Ramos (cell line): Measurements from ENCODE around the gene ANKRD65.
"Not testable (repeated sequence)": the region's sequence is repeated elsewhere in the genome, so short reads cannot be mapped to it uniquely, and the experiment has no call there.

ENCODE experiments used
- in situ Hi-C: fragments of 300-500 bp; cut with MboI; formaldehyde crosslinking; loops from one replicate; pipeline ENCODE4 v1.14.3; 2022; ENCODE audit warnings: low sequenced_read_pairs; ENCODE audit not compliant: unreplicated experiment

The ANKRD65 gene

DNA sequence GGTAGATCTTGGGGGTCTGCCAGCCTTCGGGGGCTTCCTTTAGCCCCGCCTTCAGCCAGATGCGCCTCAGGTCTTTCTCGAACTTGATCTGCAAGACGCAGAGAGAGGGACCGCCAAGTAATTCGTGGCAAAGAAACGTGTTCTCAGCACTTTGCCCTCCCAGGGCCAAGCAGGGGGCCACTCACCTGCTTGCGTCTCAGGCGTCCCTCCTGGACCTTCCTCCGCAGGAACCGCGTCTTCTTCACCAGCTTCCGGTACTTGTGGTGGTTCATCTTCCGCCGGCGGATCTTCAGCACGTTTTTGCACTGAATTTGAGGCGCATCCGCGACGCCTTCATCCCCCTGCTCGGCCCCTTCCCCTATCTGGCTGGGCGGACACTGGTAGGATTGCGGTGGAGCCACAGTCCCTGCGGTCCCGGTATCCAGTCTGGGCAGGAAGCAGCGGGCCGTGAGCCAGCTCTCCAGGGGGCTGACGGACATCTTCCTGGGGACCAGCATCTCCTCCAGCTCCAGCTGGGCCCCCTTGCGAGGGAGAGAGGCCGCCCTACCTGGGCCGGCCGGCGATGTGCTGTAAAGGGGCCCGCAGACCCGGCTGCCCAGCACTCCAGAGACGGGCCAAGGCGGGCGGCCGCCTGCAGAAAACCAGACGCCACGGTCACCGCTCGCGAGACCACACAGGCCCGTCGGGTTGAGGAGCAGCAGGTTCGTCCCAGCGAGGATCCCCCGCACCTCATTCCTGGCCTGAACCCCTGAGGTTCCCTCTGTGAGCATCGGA is 47.1 kb downstream of the ANKRD65 start:
- in situ Hi-C loops: no loop called here

DNA sequence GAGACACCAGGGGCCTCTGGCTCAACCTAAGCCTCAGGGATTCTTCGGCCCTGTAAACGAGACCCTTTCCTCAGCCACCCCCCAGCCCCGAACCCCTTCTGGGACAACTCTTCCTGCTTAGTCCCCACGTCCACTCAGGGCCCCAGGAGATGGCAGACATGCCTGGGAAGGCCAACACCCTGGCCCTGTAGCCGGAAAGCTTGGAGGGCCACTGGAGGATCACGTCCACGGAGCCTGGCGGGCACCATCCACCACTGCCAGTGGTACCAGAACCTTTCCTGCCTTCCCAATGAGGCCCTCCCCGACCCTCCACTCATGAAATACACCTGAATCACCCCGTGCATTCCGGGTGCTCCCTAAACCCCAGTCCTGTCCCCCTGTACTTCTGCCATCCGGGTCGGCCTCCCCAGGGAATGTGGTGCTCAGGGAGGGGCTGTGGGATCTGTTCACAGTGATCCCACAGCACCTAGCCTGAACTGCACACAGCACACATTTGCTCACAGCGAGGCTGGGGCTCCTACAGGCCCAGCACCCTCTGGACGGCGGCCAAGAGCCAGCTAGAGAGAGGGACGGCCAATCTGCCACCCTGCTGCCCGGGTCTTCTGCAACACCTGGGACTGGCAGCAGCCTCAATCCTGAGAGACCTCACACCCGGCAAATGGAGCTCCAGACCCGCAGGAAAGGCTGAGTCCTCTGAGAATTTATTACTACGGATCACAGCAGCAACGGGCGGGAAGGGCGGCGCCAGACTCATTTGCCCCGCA is 47.8 kb downstream of the ANKRD65 start:
- in situ Hi-C loops: no loop called here

DNA sequence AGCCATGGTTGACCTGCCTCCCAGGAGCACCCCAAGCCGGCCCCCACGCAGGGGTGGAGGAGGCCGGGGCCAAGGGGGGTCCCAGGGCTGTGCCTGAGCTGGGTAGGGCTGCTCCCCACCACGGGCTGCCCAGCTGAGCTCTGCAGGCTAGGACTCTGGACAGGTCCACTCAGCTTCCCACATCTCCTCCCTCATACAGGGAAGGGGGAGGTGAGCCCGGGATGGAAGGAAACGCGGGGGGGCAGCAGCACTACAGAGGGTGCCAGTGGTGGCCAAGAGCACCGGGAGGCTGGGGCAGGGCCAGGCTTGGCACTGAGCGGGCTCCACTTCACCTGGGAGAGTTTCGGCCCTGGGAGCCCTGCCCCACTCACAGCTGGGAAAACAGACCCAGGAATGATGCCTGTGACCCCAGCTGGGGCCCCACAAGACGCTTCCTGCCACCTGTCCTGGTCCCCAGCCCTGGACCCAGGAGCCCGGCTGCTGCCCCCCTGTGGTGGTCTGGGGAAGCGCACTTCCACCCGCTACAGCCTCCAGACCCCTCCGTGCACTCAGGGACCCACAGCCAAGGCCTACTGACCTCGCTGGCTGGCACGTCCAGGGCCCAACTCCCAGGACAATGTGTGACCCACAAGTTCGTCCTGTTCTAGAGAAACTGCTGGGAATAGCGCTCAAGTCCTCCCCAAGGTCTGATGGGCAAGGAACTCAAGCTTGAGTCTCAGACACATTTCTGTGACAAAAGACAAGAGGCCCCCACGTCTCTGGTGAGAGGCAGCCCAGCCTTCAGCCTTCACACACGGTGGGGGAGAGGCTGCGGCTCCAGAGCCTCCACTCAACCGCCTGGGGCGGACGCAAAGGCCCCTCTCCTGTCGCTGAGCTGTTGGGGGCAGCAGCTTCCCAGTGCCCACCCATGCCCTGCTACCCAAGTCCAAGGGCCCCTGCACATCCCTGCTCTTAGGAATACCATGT is 49.0 kb downstream of the ANKRD65 start:
- in situ Hi-C loops: no loop called here

DNA sequence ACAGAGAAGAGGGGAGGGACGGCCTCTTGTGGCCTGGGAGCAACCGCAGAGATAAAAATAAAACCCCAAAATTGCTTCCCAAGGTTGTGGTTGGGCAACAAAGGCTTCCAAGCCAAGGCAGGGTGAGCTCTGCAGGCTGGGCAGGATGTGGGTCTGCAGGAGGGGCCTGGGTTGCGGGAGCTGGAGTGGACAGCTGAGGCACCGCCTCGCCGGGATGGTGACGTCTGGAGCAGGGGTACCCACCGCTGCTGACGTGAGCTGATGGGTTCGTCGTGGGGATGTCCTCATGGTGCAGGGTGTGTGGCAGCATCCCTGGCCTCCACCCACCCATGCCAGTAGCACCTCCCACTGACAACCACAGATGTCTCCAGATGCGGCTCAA is 49.7 kb downstream of the ANKRD65 start:
- in situ Hi-C loops: no loop called here

DNA sequence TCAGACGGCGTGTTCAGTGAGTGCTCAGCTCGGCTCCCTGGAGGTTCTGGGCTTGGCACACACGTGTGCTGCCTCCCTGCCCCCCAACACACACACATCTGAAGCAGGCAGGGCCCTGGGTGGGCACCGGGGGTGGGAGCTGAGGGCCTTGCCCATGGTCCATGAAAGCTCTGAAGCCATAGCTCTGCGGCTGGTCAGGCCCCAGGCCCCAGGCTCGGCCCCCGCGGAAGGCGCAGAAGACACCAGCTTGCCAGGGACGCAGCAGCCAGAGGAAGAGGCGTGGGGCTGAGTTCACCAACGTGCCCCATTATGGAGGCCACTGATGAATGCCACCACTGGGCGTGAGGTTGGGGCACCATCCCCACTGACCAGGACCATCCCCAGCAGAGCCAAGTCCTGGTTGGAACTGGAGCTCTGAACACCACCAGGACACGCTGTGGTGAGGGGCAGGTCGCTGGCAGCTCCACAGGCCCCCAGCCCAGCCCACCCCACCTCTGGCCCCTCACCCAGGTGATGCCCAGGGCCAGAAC is 50.2 kb downstream of the ANKRD65 start:
- in situ Hi-C loops: no loop called here

DNA sequence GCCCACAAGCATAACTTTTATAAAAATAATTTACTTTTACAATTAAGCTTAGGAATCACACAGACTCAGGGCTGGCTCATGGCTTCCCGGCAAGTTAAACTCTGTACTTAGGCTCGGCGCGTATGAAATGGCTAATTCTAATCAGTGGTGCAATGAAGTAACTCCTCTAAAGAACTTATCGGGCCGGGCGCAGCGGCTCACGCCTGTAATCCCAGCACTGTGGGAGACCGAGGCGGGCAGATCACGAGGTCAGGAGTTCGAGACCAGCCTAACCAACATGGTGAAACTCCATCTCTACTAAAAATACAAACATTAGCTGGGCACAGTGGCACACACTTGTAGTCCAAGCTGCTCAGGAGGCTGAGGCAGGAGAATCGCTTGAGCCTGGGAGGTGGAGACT is 51.0 kb downstream of the ANKRD65 start:
- in situ Hi-C loops: not testable (repeated sequence)
